Mucosa of descending colon (tissue), 3 donors: Measurements from ENCODE around the gene SYTL3. TPM values are rescaled to one million over a fixed set of nuclear protein-coding genes. Genes with fewer than 3 reads are reported as not detected.

ENCODE experiments used
- ATAC-seq: fragments of 200-7000 bp; cut with Tn5 transposase; one replicate; pipeline ENCODE4 v1.9.1; 2020; ENCODE audit warnings: mild to moderate bottlenecking, moderate library complexity
- DNase-seq, 3 donors: peaks; one replicate each; pipeline ENCODE4 v3.0.0-alpha.2; 2020
- H3K36me3 ChIP-seq: fragments of 200-600 bp; one replicate; pipeline ENCODE4 v1.8.0; 2021; ENCODE audit warnings: low read depth, mild to moderate bottlenecking
- H3K4me1 ChIP-seq: fragments of 200-600 bp; one replicate; pipeline ENCODE4 v1.8.0; 2021; ENCODE audit warnings: low read depth, mild to moderate bottlenecking
- H3K4me3 ChIP-seq: fragments of 200-600 bp; one replicate; pipeline ENCODE4 v1.8.0; 2021; ENCODE audit warnings: mild to moderate bottlenecking
- H3K9me3 ChIP-seq: fragments of 200-600 bp; one replicate; pipeline ENCODE4 v1.8.0; 2021; ENCODE audit warnings: mild to moderate bottlenecking
- CTCF ChIP-seq: fragments of 200-600 bp; IDR thresholded peaks from one replicate; pipeline ENCODE4 v1.8.0; 2022; ENCODE audit warnings: antibody characterized with exemption, mild to moderate bottlenecking
- intact Hi-C, 2 donors: fragments of 100-400 bp; cut with DNase I in 1 of 2; cut with micrococcal nuclease in 1 of 2; formaldehyde crosslinking; loops; one replicate each; pipeline versions ENCODE4 v1.11.0 to v1.11.1; 2022; cut with DNase I, micrococcal nuclease
- total RNA-seq, 3 donors: library from RNA; stranded (reverse); fragmentation: NEBNext Ultra II Directional in 2 of 3; extraction: Animal tissue kit (Norgen Biotek cat#: 25700) in 2 of 3; gene quantifications; one replicate each; pipeline versions ENCODE4 v1.2.1 to v1.2.4, GENCODE V29; 2021 to 2023
- donor health status: DM: no; HTN: no; CAD: no; lungs with moderate emphysema.
- donor health status: DM: no; HTN: no; CAD: no.
- donor health status: DM: no; HTN: yes; CAD: no.

SYTL3 gene
- total RNA-seq, 3 donors from 2014 or later: 2.8 to 4.7 (median 4.4) TPM

GRCh38 chr6:158783851-158784250 is 134.0 kb downstream of the SYTL3 start:
- intact Hi-C loops: no loop called here
- Histone ChIP-seq H3K36me3 (peaks cover 19% of the 10 kb centered on the region), H3K4me3 (no peak overlapping the region), H3K9me3 (no peaks in the 10 kb centered on the region), H3K4me1 (peaks cover 35% of the 10 kb centered on the region)
- TF ChIP-seq CTCF: no peak
- no peak for DNase-seq
- no peak for ATAC-seq

DNA sequence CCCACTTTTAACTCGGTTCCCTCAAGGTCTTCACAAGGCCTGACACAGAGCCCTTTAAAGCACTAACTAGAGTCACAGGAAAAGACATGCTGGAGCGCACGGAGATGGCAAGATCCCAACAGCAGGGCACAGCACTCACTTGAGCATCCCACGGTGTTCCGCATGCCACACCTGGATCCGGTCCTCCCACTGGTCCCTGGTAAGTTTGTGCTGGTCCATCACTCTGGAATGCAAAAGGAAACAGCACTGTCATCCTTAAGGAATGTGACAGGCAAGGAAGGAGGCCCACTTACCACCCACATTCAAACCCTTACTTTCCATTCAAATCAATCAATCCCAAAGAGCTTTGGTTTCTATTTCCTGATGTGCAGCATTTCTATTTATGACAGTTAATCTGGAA is 134.7 kb downstream of the SYTL3 start:
- intact Hi-C loops: no loop called here
- Histone ChIP-seq H3K4me1 (peaks cover 36% of the 10 kb centered on the region), H3K4me3 (no peak overlapping the region), H3K9me3 (no peaks in the 10 kb centered on the region), H3K36me3 (peaks cover 19% of the 10 kb centered on the region)
- ATAC-seq (no peak), DNase-seq (peak in 1 of 3 donors; percentile 12)
- no peak for TF ChIP-seq CTCF

- Histone ChIP-seq H3K4me3 (no peak overlapping the region), H3K36me3 (peaks cover 19% of the 10 kb centered on the region), H3K9me3 (no peaks in the 10 kb centered on the region), H3K4me1 (peaks cover 36% of the 10 kb centered on the region)
- ATAC-seq (no peak), DNase-seq (no peak)
- no peak for TF ChIP-seq CTCF
- intact Hi-C loops: no loop called here
Observed at GRCh38 chr6:158785036-158785435, 135.2 kb downstream of the SYTL3 start.

- Histone ChIP-seq H3K36me3 (peaks cover 19% of the 10 kb centered on the region), H3K4me1 (peaks cover 27% of the 10 kb centered on the region), H3K9me3 (no peaks in the 10 kb centered on the region), H3K4me3 (no peak overlapping the region)
- peak; percentile 76 for ATAC-seq
- no peak for TF ChIP-seq CTCF
- intact Hi-C loops: no loop called here
- peak in 1 of 3 donors; percentile 56 for DNase-seq
Observed at GRCh38 chr6:158786645-158787304, 136.9 kb downstream of the SYTL3 start.

DNA sequence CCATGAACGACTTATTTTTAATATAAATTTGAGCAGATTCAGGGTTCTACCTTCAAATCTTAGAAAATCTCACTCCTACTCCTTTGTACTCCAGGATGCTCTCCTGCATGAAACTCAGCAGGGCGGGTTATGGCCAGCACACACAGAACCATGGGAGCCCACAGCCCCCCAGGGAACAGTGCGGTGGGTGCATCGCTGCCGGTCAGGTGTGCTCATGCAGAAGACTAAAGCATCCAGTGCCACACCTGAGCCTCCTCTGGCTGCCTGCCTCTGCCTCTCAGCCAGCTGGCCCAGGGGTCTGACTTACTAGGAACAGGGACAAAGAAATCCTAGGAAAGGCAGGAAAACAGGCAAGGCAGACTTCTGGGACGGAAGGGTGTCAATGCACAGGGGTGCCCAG is 137.5 kb downstream of the SYTL3 start:
- ATAC-seq: peak; percentile 3
- Histone ChIP-seq H3K36me3 (peaks cover 19% of the 10 kb centered on the region), H3K4me1 (peaks cover 27% of the 10 kb centered on the region), H3K4me3 (no peak overlapping the region), H3K9me3 (no peaks in the 10 kb centered on the region)
- no peak for DNase-seq
- TF ChIP-seq CTCF: no peak
- intact Hi-C loops: no loop called here
